GM12878 (cell line): ENCODE results near the gene ZNF235. TPM values are rescaled to one million over a fixed set of nuclear protein-coding genes. Genes with fewer than 3 reads are reported as not detected.

Source experiments
- ATAC-seq: fragments of 200-7000 bp; cut with Tn5 transposase; 3 replicates; pipeline ENCODE4 v1.9.1; 2020; ENCODE audit warnings: mild to moderate bottlenecking, moderate library complexity
- BruUV-seq: library from RNA; stranded (reverse); fragments of 400-500 nt; replicated peaks from 2 replicates; lab custom pipeline; 2021; lab: Mats Ljungman, UMichigan
- CTCF ChIA-PET: fragments of 300-600 bp; sonication (Branson Sonifier 250); formaldehyde crosslinking; extraction: SDS; loops from one replicate; lab custom pipeline; 2021; ENCODE audit warnings: inconsistent platforms; lab: Yijun Ruan, JAX
- POLR2A ChIA-PET: fragments of 350-600 bp; formaldehyde crosslinking; extraction: SDS; loops from one replicate; lab custom pipeline; 2021; ENCODE audit warnings: inconsistent platforms; lab: Charles Lee
- RAD21 ChIA-PET: fragments of 300-600 bp; sonication (Branson Sonifier 250); formaldehyde crosslinking; loops from one replicate; lab custom pipeline; 2023; ENCODE audit warnings: antibody characterized with exemption; ENCODE audit not compliant: unreplicated experiment; lab: Charles Lee
- SMC1A ChIA-PET: fragments of 300-600 bp; sonication (Branson Sonifier 250); formaldehyde crosslinking; loops from one replicate; lab custom pipeline; 2023; ENCODE audit not compliant: unreplicated experiment, uncharacterized antibody; lab: Charles Lee
- DNase-seq: peaks from one replicate; pipeline ENCODE4 v3.0.0-alpha.2; 2011; ENCODE audit warnings: low read depth, low spot score
- FAIRE-seq: peaks from 3 replicates; lab custom pipeline; 2011; peaks lifted over from hg19 to GRCh38; lab: Jason Lieb, UNC
- H2AFZ ChIP-seq: 2 replicates; pipeline ENCODE4 v1.6.0; 2011; ENCODE audit warnings: low read depth, low read length, control low read depth; ENCODE audit not compliant: control insufficient read depth
- H3K27ac ChIP-seq: 2 replicates; pipeline ENCODE4 v1.5.1; 2011; ENCODE audit warnings: control low read depth; ENCODE audit not compliant: control insufficient read depth, insufficient read depth
- H3K27me3 ChIP-seq, 2 experiments: replicated peaks in 1 of 2; 2 replicates each; pipeline versions ENCODE4 v1.6.0 to v1.6.1; 2011; ENCODE audit warnings: low read length in 1 of 2; ENCODE audit not compliant: control insufficient read depth in 2 of 2, insufficient read depth in 2 of 2
- H3K36me3 ChIP-seq, 2 experiments: 2 replicates each; pipeline ENCODE4 v1.5.1; 2011; ENCODE audit warnings: low read length in 1 of 2; ENCODE audit not compliant: control insufficient read depth in 2 of 2, insufficient read depth in 2 of 2
- H3K4me1 ChIP-seq: 2 replicates; pipeline ENCODE4 v1.6.1; 2011; ENCODE audit warnings: mild to moderate bottlenecking, low read length, moderate library complexity, mixed read lengths; ENCODE audit not compliant: control insufficient read depth, insufficient read depth
- H3K4me2 ChIP-seq: 2 replicates; pipeline ENCODE4 v1.6.0; 2011; ENCODE audit warnings: control low read depth; ENCODE audit not compliant: control insufficient read depth, insufficient read depth
- H3K4me3 ChIP-seq: fragments of 200-600 bp; sonication (generic); 2 replicates; pipeline ENCODE4 v1.5.1; 2016
- H3K79me2 ChIP-seq: 2 replicates; pipeline ENCODE4 v1.6.0; 2011; ENCODE audit warnings: low read length; ENCODE audit not compliant: control insufficient read depth, insufficient read depth
- H3K9ac ChIP-seq: 2 replicates; pipeline ENCODE4 v1.8.0; 2011; ENCODE audit warnings: low read length, control low read depth, mixed read lengths; ENCODE audit not compliant: control insufficient read depth, insufficient read depth
- H3K9me3 ChIP-seq: replicated peaks from 3 replicates; pipeline ENCODE4 v1.5.1; 2011; ENCODE audit warnings: mild to moderate bottlenecking, low read length; ENCODE audit not compliant: control insufficient read depth, insufficient read depth
- H4K20me1 ChIP-seq: 2 replicates; pipeline ENCODE4 v1.6.0; 2011; ENCODE audit not compliant: control insufficient read depth, insufficient read depth
- CBFB ChIP-seq: IDR thresholded peaks from 2 replicates; pipeline ENCODE4 v1.6.1; 2016; ENCODE audit warnings: antibody characterized with exemption, low read depth
- E2F8 ChIP-seq: fragments of 450-650 bp; IDR thresholded peaks from 2 replicates; pipeline ENCODE4 v1.6.1; 2018; ENCODE audit warnings: mild to moderate bottlenecking, low read depth, moderate library complexity; ENCODE audit not compliant: partially characterized antibody
- ETV6 ChIP-seq, 2 experiments: fragments of 450-650 bp in 1 of 2; IDR thresholded peaks in 1 of 2; conservative IDR thresholded peaks in 1 of 2; 2 replicates each; pipeline ENCODE4 v1.6.1; 2014; ENCODE audit warnings: antibody characterized with exemption in 1 of 2, borderline replicate concordance in 1 of 2, low read depth in 1 of 2, mild to moderate bottlenecking in 1 of 2, moderate library complexity in 1 of 2
- MYB ChIP-seq: fragments of 150-350 bp; IDR thresholded peaks from 2 replicates; pipeline ENCODE4 v1.6.1; 2014; ENCODE audit warnings: mild to moderate bottlenecking, low read depth, low read length, borderline replicate concordance
- NFYB ChIP-seq: IDR thresholded peaks from 2 replicates; pipeline ENCODE4 v1.6.1; 2011; ENCODE audit warnings: low read depth, mild to moderate bottlenecking, low read length, improper control_type of control experiment, moderate library complexity; ENCODE audit not compliant: insufficient read depth
- PKNOX1 ChIP-seq: fragments of 450-650 bp; IDR thresholded peaks from 2 replicates; pipeline ENCODE4 v1.6.1; 2016; ENCODE audit warnings: mild to moderate bottlenecking
- TCF3 ChIP-seq: IDR thresholded peaks from 2 replicates; pipeline ENCODE4 v1.6.1; 2012; ENCODE audit warnings: low read depth, mild to moderate bottlenecking, low read length, borderline replicate concordance; ENCODE audit not compliant: insufficient read depth
- ZBTB40 ChIP-seq: fragments of 450-650 bp; IDR thresholded peaks from 2 replicates; pipeline ENCODE4 v1.6.1; 2016; ENCODE audit warnings: mild to moderate bottlenecking, moderate library complexity, borderline replicate concordance
- WGBS: methylation state at CpG from one replicate; pipeline ENCODE4 v1.1.6; 2016; ENCODE audit warnings: low lambda C conversion rate; ENCODE audit not compliant: insufficient replicate concordance, insufficient coverage; ENCODE audit errors: missing lambda C conversion rate; 5-methylcytosine and 5-hydroxymethylcytosine counted together
- in situ Hi-C: fragments of 300-500 bp; cut with MboI; formaldehyde crosslinking; loops from 9 replicates; pipeline ENCODE4 v1.14.3; 2018; ENCODE audit warnings: mixed read lengths
- intact Hi-C: fragments of 100-400 bp; cut with micrococcal nuclease; formaldehyde crosslinking; loops from one replicate; pipeline ENCODE4 v1.14.2; 2022; ENCODE audit not compliant: unreplicated experiment
- polyA plus RNA-seq, 11 experiments: library from polyadenylated mRNA; depleted of rRNA in 4 of 11; unstranded in 6 of 11; stranded (reverse) in 5 of 11; fragments of >200 nt; fragmentation: Nextera tagmentation in 4 of 11; fragmentation: Illumina TruSeq in 1 of 11; extraction: Ambion mirVana in 4 of 11; extraction: Trizol in 1 of 11; gene quantifications; 1 replicate in 1 of 11; 2 replicates in 10 of 11; pipeline versions ENCODE4 v1.2.1 to v1.2.3, GENCODE V29; 2011 to 2016; ENCODE audit warnings: inconsistent platforms in 2 of 11, missing spikeins in 2 of 11, low read depth in 1 of 11
- total RNA-seq, 4 experiments: library from RNA; depleted of rRNA in 3 of 4; stranded (reverse); fragments of >200 nt in 3 of 4; fragmentation: Illumina TruSeq in 1 of 4; extraction: Trizol in 1 of 4; gene quantifications; 2 replicates each; pipeline versions ENCODE4 v1.2.1 to v1.2.3, GENCODE V29; 2013 to 2021

The ZNF235 gene
- total and polyA plus RNA-seq, 10 of the 15 experiments (the other 5 are each of a cell fraction or from before 2014, with no cell fraction given), result 2.8 to 9.0 (median 4.8) TPM

- intact Hi-C loops, result no loop called here
- Histone ChIP-seq H3K9ac (no peak overlapping the region), H3K4me3 (no peak overlapping the region)
- TF ChIP-seq E2F8, result no peak
- TF ChIP-seq MYB, result no peak
- TF ChIP-seq, all 136 proteins: peak for 0
- FAIRE-seq, result no peak
- Histone ChIP-seq H3K4me2 (no peak overlapping the region), H3K27ac (no peak overlapping the region), H3K4me1 (no peaks in the 10 kb centered on the region), H3K27me3 (no peaks in the 10 kb centered on the region), H4K20me1 (no peaks in the 10 kb centered on the region), H3K9me3 (no peaks in the 10 kb centered on the region; the same call in 2 of the 3 replicates), H3K36me3 (no peaks in the 10 kb centered on the region), H3K79me2 (no peaks in the 10 kb centered on the region), H2AFZ (no peak overlapping the region)
- ChIA-PET CTCF (no interaction called here), RAD21 (no interaction called here), SMC1A (no interaction called here), POLR2A (no interaction called here)
- ATAC-seq, result no peak
- BruUV-seq, result no TSS peak
- WGBS, result 84% methylated on average over 10 of the region's 10 CpGs
- no peak for DNase-seq
- in situ Hi-C loops, result no loop called here
These were observed 23.9 kb downstream of the ZNF235 start for GRCh38 chr19:44280916-44281315.

GRCh38 chr19:44278181-44278690 is 26.6 kb downstream of the ZNF235 start:
- H3K4me3 ChIP-seq, result no peak overlapping the region
- H3K79me2 ChIP-seq, result no peaks in the 10 kb centered on the region
- SMC1A ChIA-PET, result no interaction called here
- RAD21 ChIA-PET, result no interaction called here
- CTCF ChIA-PET, result no interaction called here
- no peak overlapping the region for H3K4me2 ChIP-seq
- H3K9ac ChIP-seq, result no peak overlapping the region
- DNase-seq (no peak), ATAC-seq (no peak), FAIRE-seq (no peak)
- no peaks in the 10 kb centered on the region; the same call in 2 of the 3 replicates for H3K9me3 ChIP-seq
- no peaks in the 10 kb centered on the region for H3K27me3 ChIP-seq
- 71% methylated on average over 4 of the region's 4 CpGs for WGBS
- no peaks in the 10 kb centered on the region for H4K20me1 ChIP-seq
- H2AFZ ChIP-seq, result no peak overlapping the region
- no peaks in the 10 kb centered on the region for H3K36me3 ChIP-seq
- intact Hi-C loops, result no loop called here
- in situ Hi-C loops, result no loop called here
- H3K4me1 ChIP-seq, result no peaks in the 10 kb centered on the region
- H3K27ac ChIP-seq, result no peak overlapping the region
- POLR2A ChIA-PET, result no interaction called here
- no TSS peak for BruUV-seq
- TF ChIP-seq NFYB, result no peak
- TF ChIP-seq ZBTB40, result no peak
- no peak for TF ChIP-seq ETV6 (conservative IDR thresholded peaks at IDR 0.05 in 1 of 2, IDR thresholded peaks at IDR 0.05 in 1 of 2; ENCODE audit: borderline replicate concordance in 1 of 2, low read depth in 1 of 2)
- no peak for TF ChIP-seq TCF3
- TF ChIP-seq PKNOX1, result no peak
- no peak for TF ChIP-seq CBFB
